Smooth muscle cell of the coronary artery (primary cell): ENCODE measurements around the gene OTUD5. TPM values are rescaled to one million over a fixed set of nuclear protein-coding genes. Genes with fewer than 3 reads are reported as not detected.

Experiments
- total RNA-seq: library from RNA; depleted of rRNA; stranded (reverse); fragments of >200 nt; gene quantifications from 2 replicates; pipeline ENCODE4 v1.2.3, GENCODE V29; 2014; ENCODE audit warnings: low replicate concordance

The OTUD5 gene
- total RNA-seq = 33.3 and 34.9 TPM in 2 replicates

GRCh38 chrX:48957477-48957826 is at the start of gene OTUD5:
TSS of gene OTUD5 (minus strand) at chrX:48957607. CDS start at chrX:48957570, 37 bp downstream.

DNA sequence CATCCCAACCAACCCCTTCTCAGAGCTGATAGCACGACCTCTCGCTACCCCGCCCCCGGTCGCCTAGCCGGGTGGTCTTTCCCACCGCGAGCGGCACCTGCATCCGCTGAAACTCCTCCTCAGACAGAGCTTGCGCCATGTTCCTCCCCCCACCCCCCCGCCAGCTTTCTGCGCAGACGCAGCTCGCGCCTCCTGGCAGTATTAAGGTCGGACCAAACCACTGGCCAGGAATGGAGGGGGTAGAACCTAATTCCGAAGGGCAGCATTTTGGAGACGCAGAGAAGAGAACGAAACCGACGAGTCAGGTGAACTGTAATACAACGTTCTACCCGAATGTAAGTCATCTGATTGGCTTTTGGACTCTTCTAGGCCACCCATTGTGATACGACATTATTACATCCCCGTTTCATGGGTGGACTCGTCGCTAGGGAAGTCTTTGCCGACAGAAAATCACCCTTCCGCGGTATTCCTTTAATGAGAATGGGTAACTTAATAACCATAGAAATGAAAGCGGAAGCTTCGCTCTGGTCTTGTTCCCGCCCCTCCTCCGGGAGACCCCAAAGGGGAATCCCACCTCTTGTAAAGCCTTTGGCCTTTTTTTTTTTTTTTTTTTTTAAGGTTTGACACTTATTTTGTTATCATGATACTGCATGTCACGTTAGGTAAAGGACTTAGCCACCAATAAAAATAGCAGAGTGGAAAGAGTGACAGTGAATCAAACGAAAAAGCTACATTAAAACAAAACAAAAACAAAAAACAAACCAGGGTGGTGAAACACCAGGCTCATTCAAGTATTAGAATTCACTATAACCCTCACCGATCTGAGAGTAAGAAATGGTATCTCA is 44.9 kb upstream of the OTUD5 start, which contains the start of gene GRIPAP1:
Gene GRIPAP1, minus strand, starts transcription at position 174 of the 845 bp plus-strand sequence. Its CDS starts 35 bp downstream, at position 139.

DNA sequence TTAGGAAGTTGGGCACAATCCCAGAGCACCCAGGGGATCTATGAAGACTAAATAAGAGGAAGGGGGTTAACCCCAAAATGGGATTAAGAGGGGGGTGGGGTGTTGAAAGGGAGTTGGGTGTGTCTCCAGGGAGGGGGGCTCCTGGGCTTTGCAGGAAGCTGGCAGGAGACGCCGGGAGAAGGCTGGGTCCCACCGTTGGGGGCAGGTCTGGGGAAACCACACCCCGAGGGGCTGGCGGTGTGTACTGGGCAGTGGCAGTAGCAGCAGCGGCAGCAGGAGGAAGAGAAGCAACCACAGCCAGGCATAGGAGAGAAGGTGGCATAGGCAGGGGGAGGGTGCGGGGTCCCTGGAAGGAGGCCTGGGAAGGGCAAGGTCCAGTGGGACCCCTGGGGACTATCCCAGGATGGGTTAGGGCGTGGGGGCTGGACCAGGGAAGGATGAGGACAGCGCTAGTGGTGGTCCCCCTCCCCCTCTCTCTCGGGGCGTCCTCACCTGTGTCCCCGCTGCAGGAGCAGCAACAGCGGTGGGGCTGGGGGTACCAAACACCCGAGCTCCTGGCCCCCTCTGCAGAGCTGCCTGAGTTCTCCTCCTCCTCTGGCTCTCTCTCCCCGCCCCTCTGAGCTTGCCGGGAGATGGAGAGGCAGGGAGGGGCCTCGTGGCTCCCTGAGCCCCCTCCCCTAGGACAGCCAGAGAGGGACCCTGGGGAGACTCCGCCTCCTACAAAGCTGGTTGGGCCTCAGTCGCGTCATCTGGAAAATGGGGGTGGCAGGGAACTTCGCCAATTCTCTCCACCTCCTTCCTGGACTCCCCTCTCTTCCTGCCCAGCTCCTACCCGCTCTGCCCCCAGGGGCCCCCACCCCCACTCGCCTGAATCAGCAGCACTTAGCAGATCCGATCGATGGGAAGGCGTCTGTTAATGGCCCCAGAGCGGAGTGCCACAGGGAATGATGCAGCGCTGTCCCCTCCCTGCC is 14.1 kb upstream of the OTUD5 start, which contains the start of gene KCND1:
Gene KCND1, minus strand, starts transcription at position 596 of the 971 bp plus-strand sequence. CDS start 1,573 bp downstream, outside the sequence.

DNA sequence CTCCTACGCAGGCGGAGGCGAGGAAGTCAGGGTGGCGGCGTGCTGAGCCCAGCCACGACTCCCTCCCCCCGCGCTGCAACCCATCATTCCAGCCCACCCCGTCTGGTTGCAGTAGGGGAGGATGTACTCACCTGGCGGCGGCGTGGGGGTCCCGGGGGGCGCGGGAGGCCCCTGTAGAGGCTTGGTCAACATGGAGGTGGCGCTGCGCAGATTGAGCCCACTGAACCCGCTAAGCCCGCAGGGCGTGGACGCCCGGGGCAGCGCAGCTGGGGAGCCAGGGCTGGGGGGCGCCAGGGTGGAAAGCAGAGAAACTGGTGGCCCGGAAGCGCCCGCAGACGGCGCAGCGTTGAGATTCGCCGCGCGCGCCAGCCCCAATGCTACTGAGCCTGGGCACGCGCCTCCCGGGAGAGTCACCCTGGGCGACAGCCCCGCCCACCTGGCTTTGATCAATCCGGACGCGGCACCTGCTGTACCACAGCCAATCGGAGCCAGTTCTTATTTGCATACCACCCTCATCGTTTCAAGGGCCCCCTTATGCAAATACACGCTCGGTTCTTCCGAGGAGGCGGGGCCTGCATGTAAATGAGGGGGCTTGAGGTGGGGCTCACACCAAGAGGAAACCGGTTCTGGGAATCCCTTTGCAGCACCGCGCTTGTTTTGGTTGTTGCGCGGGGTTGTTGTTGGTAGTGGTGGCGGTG is 38.6 kb downstream of the OTUD5 start, which contains the start of gene PIM2:
Gene PIM2, minus strand, starts transcription at position 382 of the 698 bp plus-strand sequence. Its CDS starts 190 bp downstream, at position 192.

GRCh38 chrX:48911412-48912182 is 45.8 kb downstream of the OTUD5 start, which contains the start of gene SLC35A2:
TSS of gene SLC35A2 (minus strand) at chrX:48911646. CDS start at chrX:48911636, 10 bp downstream.

DNA sequence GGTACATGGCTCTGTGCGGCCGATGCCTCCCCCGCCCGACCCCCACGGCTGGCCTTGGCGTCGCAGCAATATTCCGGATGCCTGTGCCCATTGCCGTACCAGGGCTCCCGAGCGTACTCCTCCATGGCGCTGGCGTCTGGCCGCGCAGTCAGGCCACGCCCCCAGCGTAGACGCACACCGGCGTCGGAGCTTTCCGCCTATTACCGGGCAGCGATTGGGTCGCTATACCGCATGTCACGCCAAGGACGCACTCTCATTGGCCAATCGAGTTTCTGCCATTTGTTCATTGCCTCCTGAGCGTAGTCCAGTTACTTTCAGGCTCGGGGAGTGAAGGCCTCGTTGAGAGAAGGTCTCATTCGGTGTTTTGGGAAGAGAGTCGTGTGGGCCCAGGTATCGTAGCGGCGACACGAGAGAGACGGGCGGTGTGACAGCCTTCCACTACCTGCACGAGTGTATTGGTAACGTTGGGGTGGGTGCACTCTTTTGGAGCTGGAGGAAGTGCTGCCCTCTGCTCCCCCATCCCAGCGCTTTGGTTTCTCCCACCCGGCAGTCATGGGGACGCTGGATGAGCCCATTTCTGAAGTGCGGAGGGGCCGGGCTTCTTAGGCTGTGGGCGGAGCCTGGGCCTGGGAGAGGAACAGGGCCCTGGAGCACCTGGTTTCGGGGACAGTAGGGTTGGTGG is 59.6 kb downstream of the OTUD5 start, which contains the start of the genes PQBP1 and TIMM17B:
Gene PQBP1, plus strand, starts transcription at position 306 of the 682 bp plus-strand sequence. CDS start 580 bp downstream, outside the sequence.
Gene TIMM17B, minus strand, starts transcription at position 144 of the 682 bp plus-strand sequence. Its CDS starts 19 bp downstream, at position 125.

Other genes with a start within 250 kb of the OTUD5 start
- gene GLOD5, start 195.9 kb downstream of the OTUD5 start, total RNA-seq = not detected in 2 replicates
- not detected in 2 replicates for gene GATA1, start 171.0 kb downstream of the OTUD5 start, total RNA-seq
- 21.8 and 25.6 TPM in 2 replicates for gene HDAC6, start 155.5 kb downstream of the OTUD5 start, total RNA-seq
- gene ERAS, start 131.1 kb downstream of the OTUD5 start, total RNA-seq = not detected in 2 replicates
- gene PCSK1N, start 122.0 kb downstream of the OTUD5 start, total RNA-seq = 0.15 and 0.23 TPM in 2 replicates
- gene TIMM17B, start 59.8 kb downstream of the OTUD5 start, total RNA-seq = 9.0 and 34.8 TPM in 2 replicates
- gene PQBP1, start 59.7 kb downstream of the OTUD5 start, total RNA-seq = 77.9 and 169 TPM in 2 replicates
- gene SLC35A2, start 46.0 kb downstream of the OTUD5 start, total RNA-seq = 7.8 and 17.3 TPM in 2 replicates
- gene PIM2, start 38.6 kb downstream of the OTUD5 start, total RNA-seq = 2.3 and 3.0 TPM in 2 replicates
- 0.45 and 0.59 TPM in 2 replicates for gene KCND1, start 14.2 kb upstream of the OTUD5 start, total RNA-seq
- gene GRIPAP1, start 44.7 kb upstream of the OTUD5 start, total RNA-seq = 27.9 and 28.1 TPM in 2 replicates
- 19.7 and 47.7 TPM in 2 replicates for gene TFE3, start 85.8 kb upstream of the OTUD5 start, total RNA-seq
- gene CCDC120, start 101.4 kb upstream of the OTUD5 start, total RNA-seq = under 0.01 and 0.38 TPM in 2 replicates
- gene PRAF2, start 116.4 kb upstream of the OTUD5 start, total RNA-seq = 5.9 and 7.7 TPM in 2 replicates
- gene WDR45, start 122.3 kb upstream of the OTUD5 start, total RNA-seq = 35.6 and 46.3 TPM in 2 replicates
- gene GPKOW, start 166.1 kb upstream of the OTUD5 start, total RNA-seq = 15.3 and 21.6 TPM in 2 replicates
- gene MAGIX, start 205.2 kb upstream of the OTUD5 start, total RNA-seq = 0.82 and 1.7 TPM in 2 replicates
- gene PLP2, start 214.3 kb upstream of the OTUD5 start, total RNA-seq = 15.9 and 17.5 TPM in 2 replicates
- gene PRICKLE3, start 228.8 kb upstream of the OTUD5 start, total RNA-seq = 3.0 and 4.1 TPM in 2 replicates
- gene SYP, start 242.6 kb upstream of the OTUD5 start, total RNA-seq = 0.08 and 0.12 TPM in 2 replicates